ENCODE results near the gene SPECC1L. TPM values are rescaled to one million over a fixed set of nuclear protein-coding genes. Genes with fewer than 3 reads are reported as not detected.

SPECC1L gene
- total RNA-seq, 2 donors from 2014 or later: 23.1 to 26.0 TPM

DNA sequence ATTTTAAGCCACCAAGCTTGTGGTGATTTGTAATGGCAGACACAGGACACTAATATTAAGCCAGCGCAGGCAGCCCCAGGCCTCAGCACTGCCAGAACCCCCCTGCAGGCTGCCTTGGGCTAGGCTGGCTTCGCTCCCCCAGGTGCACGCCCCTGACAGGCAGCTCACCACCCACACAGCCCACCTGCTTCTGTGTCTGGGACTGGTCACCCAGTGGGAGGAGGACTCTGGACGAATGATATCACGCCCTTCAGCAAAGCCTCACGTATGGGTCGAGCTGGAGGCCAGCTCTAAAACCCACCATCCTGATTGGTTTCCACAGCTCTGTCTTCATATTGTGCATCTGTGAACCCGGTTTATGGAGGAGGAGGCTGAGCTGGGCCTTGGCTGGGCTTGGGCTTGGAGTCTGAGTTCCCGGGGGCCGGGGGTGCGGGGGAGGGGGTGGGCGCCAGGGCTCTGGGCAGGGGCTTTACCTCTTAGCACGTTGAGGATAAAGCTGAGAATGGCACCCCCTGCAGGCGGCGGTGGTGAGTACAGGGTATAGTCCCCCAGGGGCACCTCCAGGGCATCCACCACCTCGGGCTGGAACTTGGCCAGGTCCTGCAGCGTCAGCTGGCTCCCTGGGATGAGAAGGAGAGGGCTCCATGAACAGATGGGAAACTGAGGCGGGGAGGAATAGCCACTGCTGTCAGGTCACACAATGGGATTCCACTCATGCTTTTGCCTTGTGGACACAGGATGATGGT is 39.5 kb upstream of the SPECC1L start:
- Histone ChIP-seq H3K36me3 (replicated peaks in 1 of 2; ENCODE audit: insufficient read depth in 1 of 2, low read depth in 2 of 2) (no peaks in the 10 kb centered on the region), H3K4me3 (no peak overlapping the region), H3K27me3 (no peaks in the 10 kb centered on the region), H3K9me3 (no peaks in the 10 kb centered on the region), H3K4me1 (no peaks in the 10 kb centered on the region), H3K27ac (no peak overlapping the region)
- WGBS, 2 donors: 5 to 28% methylated on average over 11 to 14 of the region's 18 CpGs
- TF ChIP-seq, protein P1, sequence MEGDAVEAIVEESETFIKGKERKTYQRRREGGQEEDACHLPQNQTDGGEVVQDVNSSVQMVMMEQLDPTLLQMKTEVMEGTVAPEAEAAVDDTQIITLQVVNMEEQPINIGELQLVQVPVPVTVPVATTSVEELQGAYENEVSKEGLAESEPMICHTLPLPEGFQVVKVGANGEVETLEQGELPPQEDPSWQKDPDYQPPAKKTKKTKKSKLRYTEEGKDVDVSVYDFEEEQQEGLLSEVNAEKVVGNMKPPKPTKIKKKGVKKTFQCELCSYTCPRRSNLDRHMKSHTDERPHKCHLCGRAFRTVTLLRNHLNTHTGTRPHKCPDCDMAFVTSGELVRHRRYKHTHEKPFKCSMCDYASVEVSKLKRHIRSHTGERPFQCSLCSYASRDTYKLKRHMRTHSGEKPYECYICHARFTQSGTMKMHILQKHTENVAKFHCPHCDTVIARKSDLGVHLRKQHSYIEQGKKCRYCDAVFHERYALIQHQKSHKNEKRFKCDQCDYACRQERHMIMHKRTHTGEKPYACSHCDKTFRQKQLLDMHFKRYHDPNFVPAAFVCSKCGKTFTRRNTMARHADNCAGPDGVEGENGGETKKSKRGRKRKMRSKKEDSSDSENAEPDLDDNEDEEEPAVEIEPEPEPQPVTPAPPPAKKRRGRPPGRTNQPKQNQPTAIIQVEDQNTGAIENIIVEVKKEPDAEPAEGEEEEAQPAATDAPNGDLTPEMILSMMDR (IDR thresholded peaks at IDR 0.05): peak; percentile 17 to 55 (median 41)
- TF ChIP-seq POLR2A (IDR thresholded peaks at IDR 0.05): no peak
- intact Hi-C loops (cut with DNase I): loop anchor here (5.0 kb wide), 1 partner anchor 39 kb away; no protein-coding TSS in a partner anchor
- DNase-seq (peak; percentile 58 to 79 (median 67)), ATAC-seq (peak; percentile 67)

DNA sequence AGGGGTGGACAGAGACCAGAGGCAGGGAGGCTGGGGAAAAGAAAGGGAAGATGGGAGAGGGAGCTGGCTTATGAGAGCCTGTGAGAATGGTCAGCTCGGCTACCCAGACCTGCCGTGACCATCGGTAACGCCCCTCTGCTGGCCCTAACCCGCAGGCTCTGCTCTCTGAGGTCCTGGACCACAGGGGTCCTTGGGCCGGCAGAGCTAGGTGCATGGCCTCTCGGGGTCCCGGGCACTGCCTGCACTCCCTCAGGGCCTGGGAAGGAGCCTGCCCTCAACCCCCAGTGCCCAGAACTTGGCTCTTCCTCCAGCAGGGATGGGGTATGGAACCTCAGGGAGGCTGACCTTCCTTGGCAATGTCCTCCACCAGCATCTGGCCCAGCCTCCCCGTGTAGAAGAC is 38.9 kb upstream of the SPECC1L start:
- no peaks in the 10 kb centered on the region for H3K27me3 ChIP-seq
- no peaks in the 10 kb centered on the region for H3K9me3 ChIP-seq
- TF ChIP-seq, protein P1 (IDR thresholded peaks at IDR 0.05): no peak
- TF ChIP-seq POLR2A (IDR thresholded peaks at IDR 0.05): no peak
- H3K4me1 ChIP-seq: no peaks in the 10 kb centered on the region
- intact Hi-C loops (cut with DNase I): loop anchor here (5.0 kb wide), 1 partner anchor 39 kb away; no protein-coding TSS in a partner anchor
- 88 to 98% methylated on average over 5 to 8 of the region's 9 CpGs for WGBS, 2 donors
- no peaks in the 10 kb centered on the region for H3K36me3 ChIP-seq (replicated peaks in 1 of 2; ENCODE audit: insufficient read depth in 1 of 2, low read depth in 2 of 2)
- ATAC-seq: no peak
- DNase-seq: no peak
- no peak overlapping the region for H3K27ac ChIP-seq
- H3K4me3 ChIP-seq: no peak overlapping the region

DNA sequence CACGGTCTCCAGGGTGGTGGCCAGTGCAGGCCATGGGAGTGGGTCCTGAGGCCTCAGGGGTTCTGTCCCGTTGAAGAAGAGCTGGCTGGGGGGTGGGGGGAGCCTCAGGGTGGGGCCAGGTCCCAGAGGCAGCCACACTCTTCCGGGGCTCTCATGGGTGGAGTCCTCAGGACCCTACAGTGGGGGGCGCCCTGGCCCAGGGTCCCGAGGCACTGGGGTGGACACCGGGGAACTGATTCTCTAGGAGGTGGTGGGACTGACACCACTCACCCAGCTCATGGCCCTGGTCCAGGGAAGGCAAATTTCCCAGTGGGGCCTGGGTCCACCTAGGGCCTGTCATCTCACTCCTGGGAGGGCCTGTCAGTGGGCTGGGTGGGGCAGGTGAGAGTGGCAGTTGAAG is 38.5 kb upstream of the SPECC1L start:
- no peak for DNase-seq
- Histone ChIP-seq H3K4me3 (no peak overlapping the region), H3K9me3 (no peaks in the 10 kb centered on the region), H3K36me3 (replicated peaks in 1 of 2; ENCODE audit: insufficient read depth in 1 of 2, low read depth in 2 of 2) (no peaks in the 10 kb centered on the region), H3K27me3 (no peaks in the 10 kb centered on the region), H3K27ac (no peak overlapping the region), H3K4me1 (no peaks in the 10 kb centered on the region)
- no peak for TF ChIP-seq POLR2A (IDR thresholded peaks at IDR 0.05)
- TF ChIP-seq, protein P1 (IDR thresholded peaks at IDR 0.05): no peak
- WGBS, 2 donors: 86 to 88% methylated on average over 1 to 5 of the region's 6 CpGs
- intact Hi-C loops (cut with DNase I): loop anchor here (5.0 kb wide), 1 partner anchor 40 kb away; no protein-coding TSS in a partner anchor
- no peak for ATAC-seq

DNA sequence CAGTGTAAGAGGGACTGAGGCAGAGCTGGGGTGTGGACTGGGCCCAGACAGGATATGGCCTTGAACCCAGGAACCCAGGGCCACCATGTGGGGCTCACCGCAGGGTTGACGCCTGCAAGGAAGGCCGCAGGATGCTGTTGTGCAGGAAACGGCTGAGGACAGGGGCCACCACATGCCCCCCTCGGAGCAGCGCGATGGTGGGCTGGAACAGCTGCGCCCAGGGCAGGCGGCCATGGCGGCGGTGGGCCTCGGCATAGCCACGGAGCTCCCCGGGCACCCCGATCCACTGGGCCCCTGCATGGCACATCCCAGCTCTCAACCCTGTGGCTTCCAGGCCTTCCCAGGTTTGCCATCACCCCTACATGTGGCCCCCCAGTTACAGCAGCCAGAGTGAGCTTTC is 37.9 kb upstream of the SPECC1L start:
- H3K36me3 ChIP-seq (replicated peaks in 1 of 2; ENCODE audit: insufficient read depth in 1 of 2, low read depth in 2 of 2): no peaks in the 10 kb centered on the region
- DNase-seq: no peak
- H3K9me3 ChIP-seq: no peaks in the 10 kb centered on the region
- no peaks in the 10 kb centered on the region for H3K27me3 ChIP-seq
- no peak for ATAC-seq
- no peaks in the 10 kb centered on the region for H3K4me1 ChIP-seq
- intact Hi-C loops (cut with DNase I): loop anchor here (5.0 kb wide), 1 partner anchor 40 kb away; no protein-coding TSS in a partner anchor
- H3K27ac ChIP-seq: no peak overlapping the region
- H3K4me3 ChIP-seq: no peak overlapping the region
- WGBS, 2 donors: 88 to 100% methylated on average over 1 to 15 of the region's 15 CpGs
- TF ChIP-seq, protein P1 (IDR thresholded peaks at IDR 0.05): no peak
- no peak for TF ChIP-seq POLR2A (IDR thresholded peaks at IDR 0.05)

All from body of pancreas (tissue), 4 donors.